Thoracic aorta (tissue), 2 donors: ENCODE data around the gene GPSM1. TPM values are rescaled to one million over a fixed set of nuclear protein-coding genes. Genes with fewer than 3 reads are reported as not detected.

Experiments
- ATAC-seq: fragments of 150-250 bp; one replicate; pipeline ENCODE4 v1.8.0; 2017; ENCODE audit warnings: low read depth; ENCODE audit not compliant: insufficient number of reproducible peaks, low FRiP score
- DNase-seq: peaks from one replicate; pipeline ENCODE4 v3.0.0-alpha.2; 2020; ENCODE audit warnings: low spot score
- H3K27ac ChIP-seq, 2 donors: fragments of 200-600 bp; sonication (generic); 1 replicate in 1 of 2; 2 replicates in 1 of 2; pipeline ENCODE4 v1.5.1; 2016; ENCODE audit warnings: mild to moderate bottlenecking in 2 of 2, moderate library complexity in 2 of 2
- H3K27me3 ChIP-seq: fragments of 200-600 bp; sonication (generic); replicated peaks from 2 replicates; pipeline ENCODE4 v1.6.0; 2016; ENCODE audit warnings: mild to moderate bottlenecking; ENCODE audit not compliant: insufficient read depth
- H3K36me3 ChIP-seq: fragments of 200-600 bp; sonication (generic); one replicate; pipeline ENCODE4 v1.5.1; 2016
- H3K4me1 ChIP-seq, 2 donors: fragments of 200-600 bp; sonication (generic); 1 replicate in 1 of 2; 2 replicates in 1 of 2; pipeline versions ENCODE4 v1.5.1 to v1.6.0; 2016; ENCODE audit warnings: low read depth in 2 of 2, mild to moderate bottlenecking in 1 of 2; ENCODE audit not compliant: control insufficient read depth in 1 of 2
- H3K4me3 ChIP-seq: fragments of 200-600 bp; sonication (generic); 2 replicates; pipeline ENCODE4 v1.5.1; 2016; ENCODE audit warnings: mild to moderate bottlenecking
- H3K9me3 ChIP-seq: fragments of 200-600 bp; sonication (generic); 2 replicates; pipeline ENCODE4 v1.5.1; 2016
- total RNA-seq, 2 donors: library from RNA; depleted of rRNA; stranded (reverse); fragments of >200 nt; gene quantifications; one replicate each; pipeline versions ENCODE4 v1.1.0 to v1.2.3, GENCODE V29; 2016
- TF ChIP-seq, protein P1 (sequence below): fragments of 200-600 bp; sonication (generic); IDR thresholded peaks from one replicate; pipeline ENCODE4 v1.5.1; 2019; ENCODE audit warnings: antibody characterized with exemption

GPSM1 gene
- total RNA-seq, 2 donors from 2014 or later: 29.2 to 33.6 TPM

GRCh38 chr9:136332482-136332983 is 5.2 kb downstream of the GPSM1 start:
- Histone ChIP-seq H3K9me3 (no peaks in the 10 kb centered on the region), H3K27ac (no peak overlapping the region), H3K4me1 (peaks cover 12 to 20% of the 10 kb centered on the region in 2 donors), H3K27me3 (no peaks in the 10 kb centered on the region), H3K4me3 (no peak overlapping the region), H3K36me3 (peaks cover 21% of the 10 kb centered on the region)
- ATAC-seq (no peak), DNase-seq (no peak)
- TF ChIP-seq, protein P1, sequence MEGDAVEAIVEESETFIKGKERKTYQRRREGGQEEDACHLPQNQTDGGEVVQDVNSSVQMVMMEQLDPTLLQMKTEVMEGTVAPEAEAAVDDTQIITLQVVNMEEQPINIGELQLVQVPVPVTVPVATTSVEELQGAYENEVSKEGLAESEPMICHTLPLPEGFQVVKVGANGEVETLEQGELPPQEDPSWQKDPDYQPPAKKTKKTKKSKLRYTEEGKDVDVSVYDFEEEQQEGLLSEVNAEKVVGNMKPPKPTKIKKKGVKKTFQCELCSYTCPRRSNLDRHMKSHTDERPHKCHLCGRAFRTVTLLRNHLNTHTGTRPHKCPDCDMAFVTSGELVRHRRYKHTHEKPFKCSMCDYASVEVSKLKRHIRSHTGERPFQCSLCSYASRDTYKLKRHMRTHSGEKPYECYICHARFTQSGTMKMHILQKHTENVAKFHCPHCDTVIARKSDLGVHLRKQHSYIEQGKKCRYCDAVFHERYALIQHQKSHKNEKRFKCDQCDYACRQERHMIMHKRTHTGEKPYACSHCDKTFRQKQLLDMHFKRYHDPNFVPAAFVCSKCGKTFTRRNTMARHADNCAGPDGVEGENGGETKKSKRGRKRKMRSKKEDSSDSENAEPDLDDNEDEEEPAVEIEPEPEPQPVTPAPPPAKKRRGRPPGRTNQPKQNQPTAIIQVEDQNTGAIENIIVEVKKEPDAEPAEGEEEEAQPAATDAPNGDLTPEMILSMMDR: no peak

- Histone ChIP-seq H3K4me1 (peaks cover 11 to 19% of the 10 kb centered on the region in 2 donors), H3K4me3 (no peak overlapping the region), H3K27me3 (no peaks in the 10 kb centered on the region), H3K27ac (no peak overlapping the region), H3K9me3 (no peaks in the 10 kb centered on the region), H3K36me3 (peaks cover 26% of the 10 kb centered on the region)
- TF ChIP-seq, protein P1: no peak
- no peak for DNase-seq
- no peak for ATAC-seq
These were observed 5.7 kb downstream of the GPSM1 start for GRCh38 chr9:136333045-136333444.

DNA sequence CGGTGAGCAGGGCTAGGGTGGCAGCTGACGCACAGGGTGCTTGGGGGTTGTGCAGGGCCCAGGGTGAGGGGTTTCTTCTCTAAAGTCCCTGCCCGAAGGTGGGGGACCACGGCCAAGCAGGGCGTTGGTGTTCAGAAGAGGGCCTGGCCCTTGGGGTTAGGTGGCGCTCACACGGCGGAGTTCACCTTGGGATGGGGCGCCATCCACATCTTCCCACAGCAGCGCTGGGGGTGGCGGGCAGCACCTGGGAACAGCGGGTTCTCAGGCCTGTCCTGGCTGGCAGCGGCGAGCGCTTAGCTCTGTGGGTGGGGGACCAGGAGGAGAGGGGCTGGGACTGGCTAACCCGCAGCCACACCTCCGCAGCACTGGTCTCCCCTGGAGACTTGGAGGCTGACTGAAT is 6.1 kb downstream of the GPSM1 start:
- Histone ChIP-seq H3K4me3 (no peak overlapping the region), H3K36me3 (peaks cover 27% of the 10 kb centered on the region), H3K4me1 (peaks cover 7 to 15% of the 10 kb centered on the region in 2 donors)

GRCh38 chr9:136334541-136334940 is 7.2 kb downstream of the GPSM1 start:
- no peak overlapping the region for H3K4me3 ChIP-seq
- no peak for DNase-seq
- peaks cover 27% of the 10 kb centered on the region for H3K36me3 ChIP-seq
- TF ChIP-seq, protein P1: no peak
- no peaks in the 10 kb centered on the region for H3K27me3 ChIP-seq
- no peaks in the 10 kb centered on the region for H3K9me3 ChIP-seq
- H3K4me1 ChIP-seq: peaks cover 0 to 4% of the 10 kb centered on the region in 2 donors
- no peak for ATAC-seq
- H3K27ac ChIP-seq: no peak overlapping the region

More for the DNA sequence above, 6.1 kb downstream of the GPSM1 start:
- Histone ChIP-seq H3K27me3 (no peaks in the 10 kb centered on the region), H3K27ac (no peak overlapping the region), H3K9me3 (no peaks in the 10 kb centered on the region)
- ATAC-seq (no peak), DNase-seq (no peak)
- TF ChIP-seq, protein P1: no peak

DNA sequence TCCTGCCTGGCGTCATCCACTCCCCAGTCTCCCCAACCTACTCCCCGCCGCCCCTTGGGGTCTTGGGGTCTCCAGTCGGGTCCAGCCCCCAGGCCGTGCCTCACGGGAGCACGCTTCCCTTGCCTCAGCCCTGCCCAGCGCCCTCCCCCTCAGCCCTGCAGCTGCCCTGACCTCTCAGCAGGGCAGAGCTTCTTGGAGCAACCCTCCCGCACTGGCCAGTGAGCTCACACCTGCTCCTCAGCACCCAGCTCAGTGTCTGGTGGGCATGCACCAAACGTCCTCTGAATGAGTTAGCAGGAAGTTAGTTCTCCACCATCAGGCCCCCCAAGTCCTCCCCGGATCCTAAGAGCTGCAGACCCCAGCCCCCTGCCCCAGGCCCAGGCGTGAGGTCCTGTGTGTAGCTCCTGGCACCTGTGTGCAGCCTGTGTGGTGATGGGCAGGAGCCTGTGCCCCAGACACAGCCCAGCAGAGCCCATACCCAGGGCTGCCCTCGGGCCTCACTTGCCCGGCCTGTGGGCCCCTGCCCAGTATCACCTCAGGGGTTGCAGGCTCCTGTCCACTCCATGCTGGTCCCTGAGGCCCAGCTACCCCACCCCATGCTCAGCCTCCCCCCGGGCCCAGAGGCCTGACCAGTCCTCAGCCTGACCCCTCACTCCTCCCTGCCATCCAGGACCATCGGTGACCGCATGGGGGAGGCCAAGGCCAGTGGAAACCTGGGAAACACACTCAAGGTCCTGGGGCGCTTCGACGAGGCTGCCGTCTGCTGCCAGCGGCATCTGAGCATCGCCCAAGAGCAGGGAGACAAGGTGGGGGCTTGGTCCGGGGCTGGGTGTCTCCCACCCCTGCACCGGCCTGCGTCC is 8.2 kb downstream of the GPSM1 start:
- Histone ChIP-seq H3K9me3 (no peaks in the 10 kb centered on the region), H3K36me3 (peaks cover 32% of the 10 kb centered on the region)

More for the DNA sequence above, 8.2 kb downstream of the GPSM1 start:
- no peak overlapping the region for H3K27ac ChIP-seq
- H3K27me3 ChIP-seq: no peaks in the 10 kb centered on the region
- no peak for ATAC-seq
- no peak for DNase-seq
- TF ChIP-seq, protein P1: no peak
- no peak overlapping the region for H3K4me3 ChIP-seq
- H3K4me1 ChIP-seq: no peaks in the 10 kb centered on the region
